ENCODE measurements around the gene NEK10. TPM values are rescaled to one million over a fixed set of nuclear protein-coding genes. Genes with fewer than 3 reads are reported as not detected.

Gene NEK10
- polyA plus RNA-seq, 3 donors from 2014 or later = 0.57 TPM; not detected in 2

DNA sequence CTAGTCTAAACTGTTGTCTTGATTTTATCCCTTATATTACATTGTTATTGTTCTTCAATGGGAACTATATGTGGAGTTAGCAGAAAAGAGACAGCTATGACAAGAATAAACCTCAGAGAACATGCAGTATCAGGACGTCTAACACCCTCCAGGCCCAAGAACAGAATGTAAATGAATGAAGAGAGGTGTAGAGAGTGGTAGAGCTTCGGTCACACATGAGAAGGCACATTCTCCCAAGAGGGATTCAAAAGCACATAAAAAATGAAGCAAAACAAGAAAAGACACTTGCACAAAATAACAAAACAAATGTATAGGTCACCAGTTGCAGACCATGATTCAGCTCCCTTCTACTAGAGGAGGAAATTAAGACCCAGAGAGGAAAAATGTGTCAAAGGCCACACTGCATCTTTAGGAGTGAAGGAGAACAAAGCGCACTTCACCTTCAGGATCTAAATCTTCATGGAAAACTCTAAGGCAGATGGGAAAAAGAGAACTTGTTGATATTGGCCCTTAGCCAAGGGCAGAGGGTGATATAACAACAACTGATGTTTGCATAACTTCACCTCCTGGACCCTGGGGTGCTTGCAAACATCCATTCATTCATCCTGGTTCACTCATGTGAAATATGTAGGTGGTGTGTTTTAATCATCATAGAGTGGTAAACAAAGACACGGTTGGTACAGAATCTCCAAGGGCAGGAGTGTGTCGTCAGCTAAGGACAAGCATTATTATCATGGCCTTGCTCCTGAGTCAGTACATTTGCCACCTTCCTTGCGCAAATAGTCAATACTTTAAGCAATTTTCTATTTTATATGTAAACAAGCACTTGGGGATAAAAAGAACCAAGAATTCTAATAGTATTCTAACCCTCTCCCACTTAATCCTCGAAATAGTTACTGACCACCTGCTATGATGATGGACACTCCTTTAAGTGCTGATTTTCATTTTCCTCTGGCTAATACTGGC is 8.8 kb downstream of the NEK10 start:
- Mint-ChIP-seq H3K27me3 (ENCODE audit: low read depth in 3 of 3) (no peaks in the 10 kb centered on the region), H3K27ac (no peak overlapping the region), H3K9me3 (no peaks in the 10 kb centered on the region), H3K36me3 (peaks cover 0 to 5% (median 0%) of the 10 kb centered on the region in 3 donors), H3K4me1 (peaks cover 29% of the 10 kb centered on the region in 2 donors), H3K4me3 (peak overlapping the region in 2 of 5 donors; percentile 57 to 70)
- DNase-seq = no peak

DNA sequence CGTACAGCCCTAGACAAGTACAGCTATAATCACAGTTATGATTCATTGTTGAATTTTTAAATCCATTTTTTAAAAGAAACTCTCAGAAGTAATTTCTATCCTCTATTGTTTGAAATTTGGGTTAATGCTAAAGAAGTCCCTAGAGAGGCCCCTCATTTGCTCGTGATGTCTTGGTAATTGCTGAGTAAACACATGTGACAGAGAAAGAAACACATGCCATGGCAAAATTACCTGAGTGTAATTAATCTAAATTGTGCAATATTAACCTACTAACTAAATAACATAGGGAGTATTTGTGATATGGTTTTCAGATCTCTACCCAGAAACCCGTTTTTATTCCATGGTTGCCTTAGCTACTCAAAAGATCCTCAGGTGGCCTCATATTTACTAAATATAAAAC is 10.8 kb downstream of the NEK10 start:
- no peaks in the 10 kb centered on the region for H3K27me3 Mint-ChIP-seq (ENCODE audit: low read depth in 3 of 3)
- no peaks in the 10 kb centered on the region for H3K9me3 Mint-ChIP-seq
- peaks cover 29% of the 10 kb centered on the region in 2 donors for H3K4me1 Mint-ChIP-seq
- peaks cover 0 to 5% (median 0%) of the 10 kb centered on the region in 3 donors for H3K36me3 Mint-ChIP-seq
- H3K27ac Mint-ChIP-seq = peak overlapping the region in 2 of 6 donors; percentile 14 to 40
- DNase-seq = no peak
- peak overlapping the region in 3 of 5 donors; percentile 49 to 70 (median 62) for H3K4me3 Mint-ChIP-seq

DNA sequence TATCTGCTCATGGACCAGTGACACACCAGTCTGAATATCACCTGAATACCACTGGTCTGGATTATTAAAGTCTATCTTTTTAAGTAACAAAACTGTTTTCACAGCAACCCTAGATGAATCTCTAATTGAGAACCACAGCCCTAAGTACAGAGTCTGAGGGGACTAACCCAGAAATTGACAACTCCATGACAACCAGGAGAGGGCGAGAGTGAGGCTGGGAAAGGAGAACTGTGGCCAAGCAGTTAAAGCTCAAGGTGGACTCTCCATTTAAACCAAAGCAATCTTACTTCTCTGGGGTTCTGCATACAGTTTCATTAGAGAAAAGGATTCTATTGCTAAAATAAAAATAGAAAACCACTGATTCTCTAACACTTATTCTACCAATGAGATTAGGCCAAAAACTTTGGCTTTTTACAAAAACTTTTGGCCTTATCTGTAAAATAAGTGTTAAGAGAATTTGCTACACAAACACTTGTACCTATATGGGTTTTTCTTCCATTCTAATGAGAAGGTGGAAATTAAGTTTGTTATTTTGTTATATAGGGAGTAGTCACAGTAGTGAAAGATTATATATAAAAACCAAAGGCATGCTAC is 11.4 kb downstream of the NEK10 start:
- H3K4me1 Mint-ChIP-seq = peaks cover 29% of the 10 kb centered on the region in 2 donors
- peaks cover 0 to 5% (median 0%) of the 10 kb centered on the region in 3 donors for H3K36me3 Mint-ChIP-seq
- DNase-seq = peak; percentile 42 to 61 (median 53)
- H3K4me3 Mint-ChIP-seq = peak overlapping the region in 3 of 5 donors; percentile 19 to 70 (median 54)
- peak overlapping the region in 1 of 6 donors; percentile 40 for H3K27ac Mint-ChIP-seq
- no peaks in the 10 kb centered on the region for H3K27me3 Mint-ChIP-seq (ENCODE audit: low read depth in 3 of 3)
- no peaks in the 10 kb centered on the region for H3K9me3 Mint-ChIP-seq

DNA sequence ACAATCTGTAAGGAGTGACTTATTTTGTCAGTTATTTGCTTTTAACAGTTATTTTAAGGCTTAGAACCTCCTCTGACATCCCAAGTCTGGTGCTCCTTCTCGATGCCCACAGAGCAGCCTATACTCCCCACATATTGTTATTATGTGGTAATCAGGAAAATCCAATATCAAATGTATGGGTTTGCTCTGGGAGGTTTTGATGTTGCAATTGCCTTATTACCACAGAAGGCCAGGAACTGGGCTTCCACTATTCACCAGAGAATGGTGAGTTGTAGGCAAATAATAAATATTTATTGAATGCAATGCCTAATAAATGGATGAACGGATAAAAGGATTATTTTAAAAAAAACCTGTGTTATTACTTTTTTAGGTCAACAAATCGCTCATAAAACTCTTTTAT is 12.2 kb downstream of the NEK10 start:
- peaks cover 0 to 2% (median 0%) of the 10 kb centered on the region in 3 donors for H3K36me3 Mint-ChIP-seq
- peaks cover 0 to 2% (median 1%) of the 10 kb centered on the region in 3 donors for H3K27me3 Mint-ChIP-seq (ENCODE audit: low read depth in 3 of 3)
- peak overlapping the region in 1 of 6 donors; percentile 19 for H3K27ac Mint-ChIP-seq
- H3K9me3 Mint-ChIP-seq = no peaks in the 10 kb centered on the region
- peaks cover 29% of the 10 kb centered on the region in 2 donors for H3K4me1 Mint-ChIP-seq
- DNase-seq = no peak
- no peak overlapping the region for H3K4me3 Mint-ChIP-seq

DNA sequence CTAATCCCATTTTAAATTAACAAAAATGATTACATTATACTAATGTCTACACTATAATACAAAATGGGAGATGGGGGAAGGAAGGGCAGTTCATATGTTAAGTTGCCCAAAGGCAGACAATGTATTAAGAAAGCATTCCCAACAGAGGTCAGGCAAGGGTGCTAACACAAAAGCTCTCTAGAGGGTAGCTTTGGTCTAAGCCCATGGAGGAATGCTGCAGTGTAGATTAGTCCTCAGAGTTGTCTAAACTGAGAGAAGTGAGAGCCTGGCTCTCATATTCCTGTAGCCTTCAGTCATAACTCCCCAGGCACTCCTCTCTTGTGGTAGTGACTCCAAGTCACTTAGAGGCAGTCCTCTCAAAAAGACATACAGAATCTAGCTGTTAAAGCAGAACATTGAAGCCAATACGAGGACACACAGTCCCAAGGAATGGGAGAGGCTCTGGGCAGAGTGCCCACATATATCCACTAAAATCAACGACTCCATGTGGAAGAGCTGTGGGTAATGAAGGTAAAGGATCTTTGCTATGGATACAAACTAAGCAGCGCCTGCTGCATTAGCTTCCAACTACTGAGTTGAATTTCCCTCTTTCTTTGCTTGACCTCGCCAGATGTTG is 14.5 kb downstream of the NEK10 start:
- H3K4me1 Mint-ChIP-seq = peaks cover 33 to 35% of the 10 kb centered on the region in 2 donors
- H3K36me3 Mint-ChIP-seq = no peaks in the 10 kb centered on the region
- no peak overlapping the region for H3K27ac Mint-ChIP-seq
- H3K9me3 Mint-ChIP-seq = no peaks in the 10 kb centered on the region
- H3K27me3 Mint-ChIP-seq (ENCODE audit: low read depth in 3 of 3) = peaks cover 0 to 2% (median 1%) of the 10 kb centered on the region in 3 donors
- H3K4me3 Mint-ChIP-seq = no peak overlapping the region
- DNase-seq = no peak

DNA sequence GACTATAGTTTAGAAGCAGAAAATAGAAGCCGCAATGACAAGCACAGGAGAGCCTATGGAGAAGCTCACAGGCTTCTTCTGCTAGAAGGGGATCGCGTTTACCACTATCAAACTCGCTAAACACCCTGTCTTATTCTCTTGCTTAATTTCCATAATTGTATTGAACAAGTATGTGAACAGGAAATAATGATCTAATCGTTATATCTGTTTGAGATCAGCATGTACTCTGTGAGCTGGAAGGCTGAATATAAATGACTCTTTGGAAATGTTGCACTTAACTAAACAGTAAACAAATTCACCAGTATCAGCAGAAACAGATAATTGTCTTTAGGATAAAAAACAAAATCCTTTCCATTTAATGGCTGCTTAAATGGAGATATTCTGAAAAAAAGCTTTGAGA is 15.0 kb downstream of the NEK10 start:
- no peak for DNase-seq
- no peaks in the 10 kb centered on the region for H3K9me3 Mint-ChIP-seq
- H3K4me1 Mint-ChIP-seq = peaks cover 33 to 35% of the 10 kb centered on the region in 2 donors
- H3K4me3 Mint-ChIP-seq = no peak overlapping the region
- H3K36me3 Mint-ChIP-seq = no peaks in the 10 kb centered on the region
- no peak overlapping the region for H3K27ac Mint-ChIP-seq
- H3K27me3 Mint-ChIP-seq (ENCODE audit: low read depth in 3 of 3) = peaks cover 0 to 3% (median 2%) of the 10 kb centered on the region in 3 donors

DNA sequence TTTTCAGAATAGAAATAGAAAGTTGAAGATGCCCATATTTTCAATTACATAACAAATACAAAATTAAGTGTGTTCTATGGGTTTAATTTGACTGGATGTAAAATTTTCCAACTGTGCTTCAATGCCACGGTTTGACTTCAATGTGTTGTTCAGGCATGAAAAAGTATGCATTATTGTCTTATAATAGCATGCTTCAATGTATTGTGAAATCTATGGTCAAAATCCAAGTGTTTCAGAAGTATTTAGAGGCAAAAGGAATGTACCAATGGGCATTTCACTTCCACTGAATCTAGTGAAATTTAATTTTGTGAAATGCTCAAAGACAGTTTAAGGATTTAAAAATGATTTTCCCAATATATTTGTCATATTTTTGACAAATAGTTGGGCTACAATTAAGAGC is 16.0 kb downstream of the NEK10 start:
- peaks cover 0 to 3% (median 2%) of the 10 kb centered on the region in 3 donors for H3K27me3 Mint-ChIP-seq (ENCODE audit: low read depth in 3 of 3)
- no peak overlapping the region for H3K27ac Mint-ChIP-seq

DNA sequence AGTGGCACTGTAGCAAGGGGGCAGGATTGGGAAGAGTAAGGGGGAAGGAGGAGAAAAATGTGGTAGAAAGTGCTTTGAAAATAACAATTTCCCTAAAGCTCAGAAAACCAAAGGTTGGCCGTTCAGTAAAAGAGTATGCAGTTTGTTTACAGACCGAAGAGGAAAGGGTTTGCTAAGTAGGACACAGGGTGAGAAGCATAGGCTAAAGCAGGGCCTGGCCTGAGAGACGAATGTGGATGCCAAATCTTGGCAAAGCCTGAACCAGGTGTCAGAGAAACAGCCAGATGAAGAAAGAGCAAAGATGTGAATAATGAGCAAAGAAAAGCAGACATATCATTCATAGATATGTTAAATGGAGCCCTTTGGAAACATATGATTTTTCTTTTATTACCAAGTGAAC is 17.1 kb downstream of the NEK10 start:
- Mint-ChIP-seq H3K4me3 (no peak overlapping the region), H3K27ac (peak overlapping the region in 2 of 6 donors; percentile 1 to 22), H3K27me3 (ENCODE audit: low read depth in 3 of 3) (peaks cover 0 to 3% (median 2%) of the 10 kb centered on the region in 3 donors), H3K36me3 (no peaks in the 10 kb centered on the region), H3K9me3 (no peaks in the 10 kb centered on the region), H3K4me1 (peaks cover 20 to 21% of the 10 kb centered on the region in 2 donors)
- DNase-seq = no peak

More for the DNA sequence above, 16.0 kb downstream of the NEK10 start:
- no peak overlapping the region for H3K4me3 Mint-ChIP-seq
- H3K4me1 Mint-ChIP-seq = peaks cover 28 to 30% of the 10 kb centered on the region in 2 donors
- no peaks in the 10 kb centered on the region for H3K9me3 Mint-ChIP-seq
- DNase-seq = no peak
- no peaks in the 10 kb centered on the region for H3K36me3 Mint-ChIP-seq

DNA sequence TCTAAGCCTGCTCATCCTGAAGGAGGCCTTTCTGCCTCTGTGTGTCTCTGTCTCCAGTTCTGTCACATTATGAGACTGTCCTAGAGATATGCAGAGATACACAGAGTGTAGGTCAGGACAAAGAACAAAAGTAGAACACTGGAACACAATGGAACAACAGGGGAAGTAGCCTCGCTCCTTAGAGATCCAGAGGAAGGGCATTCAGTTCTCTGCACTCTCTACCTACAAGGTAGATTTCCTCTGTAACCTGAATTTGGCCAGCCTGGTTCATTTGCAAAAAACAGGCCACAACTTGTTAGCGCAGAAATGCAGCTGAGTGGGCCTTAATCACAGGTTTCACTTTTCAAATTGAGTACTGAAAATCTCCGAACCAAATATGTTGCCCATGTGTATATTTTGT is 19.4 kb downstream of the NEK10 start:
- H3K9me3 Mint-ChIP-seq = no peaks in the 10 kb centered on the region
- peak overlapping the region; percentile 42 to 87 (median 70) for H3K27ac Mint-ChIP-seq
- peaks cover 24 to 28% of the 10 kb centered on the region in 2 donors for H3K4me1 Mint-ChIP-seq
- no peaks in the 10 kb centered on the region for H3K36me3 Mint-ChIP-seq
- H3K27me3 Mint-ChIP-seq (ENCODE audit: low read depth in 3 of 3) = peaks cover 0 to 3% (median 2%) of the 10 kb centered on the region in 3 donors
- H3K4me3 Mint-ChIP-seq = peak overlapping the region; percentile 49 to 79 (median 66)
- DNase-seq = peak in 2 of 3 donors; percentile 19 to 23

DNA sequence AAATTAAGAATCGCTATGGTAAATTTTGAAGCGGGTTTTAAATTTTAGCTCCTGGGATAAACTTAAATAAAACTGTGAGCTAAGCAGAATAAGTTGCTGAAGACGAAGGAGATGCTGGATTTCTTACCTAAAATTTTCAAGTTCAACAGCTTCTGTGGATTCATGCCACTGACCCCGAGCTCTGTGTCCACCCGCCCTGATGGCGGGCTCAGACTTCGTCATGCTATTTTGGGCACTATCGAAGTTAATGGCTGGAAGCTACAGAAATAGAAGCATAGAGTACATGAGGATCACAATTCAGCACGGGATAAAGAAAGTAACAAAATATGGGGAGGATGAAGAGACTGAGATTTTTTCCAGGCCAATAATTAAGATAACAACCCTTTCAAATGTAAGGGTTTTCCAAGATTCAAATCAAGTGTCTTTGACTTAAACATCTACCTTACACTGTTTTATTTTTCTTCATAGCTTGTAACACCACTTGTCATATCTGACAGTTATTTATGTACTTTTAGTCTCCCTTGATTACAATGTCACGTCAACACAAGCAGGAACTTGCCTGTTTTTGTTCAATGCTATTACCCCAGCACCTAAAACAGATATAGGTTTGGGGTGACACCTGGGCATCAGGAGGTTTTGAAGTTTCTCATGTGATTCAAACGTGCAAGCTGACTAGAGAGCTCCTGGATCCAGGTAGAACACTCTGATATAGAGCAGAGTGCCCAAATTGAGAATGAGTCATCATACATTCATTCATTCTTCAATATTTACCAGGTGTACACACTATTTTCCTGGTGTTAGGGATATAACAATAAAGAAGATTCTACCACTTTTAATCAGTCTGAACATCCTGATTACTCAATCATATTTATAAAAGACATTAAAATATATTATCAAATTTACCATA is 23.0 kb downstream of the NEK10 start:
- no peak overlapping the region for H3K4me3 Mint-ChIP-seq
- no peak overlapping the region for H3K27ac Mint-ChIP-seq
- DNase-seq = no peak
- no peaks in the 10 kb centered on the region for H3K36me3 Mint-ChIP-seq
- H3K4me1 Mint-ChIP-seq = peaks cover 24 to 28% of the 10 kb centered on the region in 2 donors
- H3K27me3 Mint-ChIP-seq (ENCODE audit: low read depth in 3 of 3) = peaks cover 0 to 1% (median 0%) of the 10 kb centered on the region in 3 donors
- no peaks in the 10 kb centered on the region for H3K9me3 Mint-ChIP-seq

DNA sequence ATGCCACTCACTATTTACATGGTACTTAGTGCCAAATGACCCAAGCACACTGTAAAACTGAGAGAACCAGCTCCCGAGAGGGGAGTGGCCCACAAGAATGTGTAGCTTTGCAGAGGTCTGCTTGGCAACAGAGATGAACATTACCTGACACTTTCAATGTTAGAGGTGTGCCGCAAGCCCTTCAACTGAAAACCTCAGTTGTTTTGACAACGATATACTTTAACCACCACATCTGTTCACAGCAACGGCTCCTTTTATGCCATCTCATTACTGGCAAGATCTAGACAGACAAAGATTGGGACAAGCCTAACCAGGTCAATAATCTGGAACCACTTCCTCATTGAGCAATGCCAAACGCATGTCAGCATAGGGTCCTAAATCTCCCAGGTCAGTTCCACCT is 23.7 kb downstream of the NEK10 start:
- Mint-ChIP-seq H3K27me3 (ENCODE audit: low read depth in 3 of 3) (peaks cover 0 to 1% (median 0%) of the 10 kb centered on the region in 3 donors), H3K36me3 (no peaks in the 10 kb centered on the region), H3K9me3 (no peaks in the 10 kb centered on the region), H3K4me1 (peaks cover 20 to 21% of the 10 kb centered on the region in 2 donors), H3K27ac (peak overlapping the region in 2 of 6 donors; percentile 6 to 17), H3K4me3 (no peak overlapping the region)
- peak; percentile 25 to 44 (median 42) for DNase-seq

DNA sequence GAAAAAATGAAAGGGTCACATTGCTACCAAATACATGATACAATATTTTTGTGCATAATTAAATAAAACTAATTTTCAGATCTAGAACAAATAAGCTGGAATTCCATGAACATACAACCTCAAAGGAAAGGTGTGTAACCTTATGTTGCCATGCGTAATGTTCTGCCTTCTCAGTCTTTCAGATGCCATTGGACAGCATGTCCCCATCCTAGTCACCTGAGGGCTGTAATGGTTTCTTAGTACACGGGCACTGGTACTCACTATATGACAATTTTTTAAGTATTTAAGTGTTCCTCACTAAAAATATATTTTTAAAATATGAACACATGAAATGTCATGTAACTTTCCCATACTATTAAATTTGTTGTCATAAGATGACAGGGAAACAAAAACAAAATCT is 24.1 kb downstream of the NEK10 start:
- H3K36me3 Mint-ChIP-seq = no peaks in the 10 kb centered on the region
- H3K4me3 Mint-ChIP-seq = no peak overlapping the region
- no peaks in the 10 kb centered on the region for H3K9me3 Mint-ChIP-seq
- H3K27ac Mint-ChIP-seq = no peak overlapping the region
- peaks cover 0 to 1% (median 0%) of the 10 kb centered on the region in 3 donors for H3K27me3 Mint-ChIP-seq (ENCODE audit: low read depth in 3 of 3)
- DNase-seq = no peak
- peaks cover 16 to 17% of the 10 kb centered on the region in 2 donors for H3K4me1 Mint-ChIP-seq

DNA sequence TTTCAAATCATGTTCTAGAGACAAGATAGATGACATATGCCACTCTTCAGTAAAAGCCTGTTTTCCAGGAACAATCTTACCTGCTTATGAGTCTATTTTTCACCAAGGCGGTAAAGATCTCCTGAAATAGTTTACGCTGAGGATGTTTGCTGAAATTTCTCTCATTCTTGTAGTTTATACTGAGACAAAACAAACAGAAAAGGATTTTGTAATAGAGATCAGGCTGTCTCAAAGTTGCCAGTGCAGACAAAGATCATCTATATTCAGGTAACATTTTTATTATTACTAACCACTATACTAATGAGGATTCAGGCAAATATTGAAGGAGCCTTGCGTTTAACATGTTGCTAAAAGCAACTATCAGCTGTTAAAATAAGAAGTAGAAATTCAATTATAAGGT is 25.0 kb downstream of the NEK10 start:
- no peak for DNase-seq
- H3K27me3 Mint-ChIP-seq (ENCODE audit: low read depth in 3 of 3) = no peaks in the 10 kb centered on the region
- H3K27ac Mint-ChIP-seq = no peak overlapping the region
- H3K4me3 Mint-ChIP-seq = no peak overlapping the region
- H3K4me1 Mint-ChIP-seq = peaks cover 7 to 8% of the 10 kb centered on the region in 2 donors
- H3K36me3 Mint-ChIP-seq = no peaks in the 10 kb centered on the region
- H3K9me3 Mint-ChIP-seq = no peaks in the 10 kb centered on the region
